NCI-H2196 (cell line): ENCODE data around the gene FEM1A.
"Not testable (repeated sequence)": the region's sequence is repeated elsewhere in the genome, so short reads cannot be mapped to it uniquely, and the experiment has no call there.

Experiments
- DNase-seq: peaks from one replicate; lab custom pipeline; 2025; ENCODE audit not compliant: unreplicated experiment; lab: John Stamatoyannopoulos, UW

FEM1A gene

GRCh38 chr19:4774136-4774535 lies 17.4 kb upstream of the FEM1A start:
- DNase-seq: no peak

- DNase-seq: no peak
These were observed 15.8 kb upstream of the FEM1A start for GRCh38 chr19:4775627-4776152.

- DNase-seq: no peak
These were observed 14.9 kb upstream of the FEM1A start for GRCh38 chr19:4776436-4777211.

- DNase-seq: not testable (repeated sequence)
These were observed 13.4 kb upstream of the FEM1A start for GRCh38 chr19:4778124-4778523.

- DNase-seq: no peak
These were observed 10.7 kb upstream of the FEM1A start for GRCh38 chr19:4780860-4781259.

- DNase-seq: no peak
These were observed 9.7 kb upstream of the FEM1A start for GRCh38 chr19:4781801-4782200.

GRCh38 chr19:4786412-4787016 lies 5.0 kb upstream of the FEM1A start:
- not testable (repeated sequence) for DNase-seq

GRCh38 chr19:4792019-4792865 lies 708 bp downstream of the FEM1A start:
- DNase-seq: not testable (repeated sequence)

- not testable (repeated sequence) for DNase-seq
These were observed 1.3 kb downstream of the FEM1A start for GRCh38 chr19:4792866-4793195.

GRCh38 chr19:4793278-4793677 lies 1.7 kb downstream of the FEM1A start:
- not testable (repeated sequence) for DNase-seq

- no peak for DNase-seq
These were observed 3.4 kb downstream of the FEM1A start for GRCh38 chr19:4794971-4795370.

- no peak for DNase-seq
These were observed 3.9 kb downstream of the FEM1A start for GRCh38 chr19:4795400-4795799.

- DNase-seq: no peak
These were observed 9.1 kb downstream of the FEM1A start for GRCh38 chr19:4800591-4801081.

GRCh38 chr19:4801085-4801619 lies 9.6 kb downstream of the FEM1A start:
- DNase-seq: no peak

- no peak for DNase-seq
These were observed 11.2 kb downstream of the FEM1A start for GRCh38 chr19:4802711-4803110.

- DNase-seq: peak; percentile 66
These were observed 12.5 kb downstream of the FEM1A start for GRCh38 chr19:4803736-4804695.

- not testable (repeated sequence) for DNase-seq
These were observed 13.6 kb downstream of the FEM1A start for GRCh38 chr19:4805140-4805539.

GRCh38 chr19:4806384-4806783 lies 14.8 kb downstream of the FEM1A start:
- DNase-seq: no peak

GRCh38 chr19:4807188-4807587 lies 15.7 kb downstream of the FEM1A start:
- no peak for DNase-seq
